Astrocyte (in vitro differentiated cells and primary cell): Measurements from ENCODE around the gene VAMP8. TPM values are rescaled to one million over a fixed set of nuclear protein-coding genes. Genes with fewer than 3 reads are reported as not detected.

Experiments used
- DNase-seq: peaks from one replicate; pipeline ENCODE4 v3.0.0-alpha.2; 2010; ENCODE audit warnings: low read depth
- FAIRE-seq: peaks from 2 replicates; lab custom pipeline; 2011; peaks lifted over from hg19 to GRCh38; lab: Jason Lieb, UNC
- H2AFZ ChIP-seq: 2 replicates; pipeline ENCODE4 v1.6.0; 2012; ENCODE audit warnings: low read depth, low read length, inconsistent platforms
- H3K27ac ChIP-seq: 2 replicates; pipeline ENCODE4 v1.5.1; 2011; ENCODE audit warnings: low read depth, low read length, inconsistent platforms
- H3K27me3 ChIP-seq: 2 replicates; pipeline ENCODE4 v1.6.0; 2011; ENCODE audit warnings: low read length, inconsistent platforms; ENCODE audit not compliant: insufficient read depth
- H3K36me3 ChIP-seq: 2 replicates; pipeline ENCODE4 v1.5.1; 2011; ENCODE audit warnings: low read length, inconsistent platforms; ENCODE audit not compliant: insufficient read depth
- H3K4me1 ChIP-seq: 2 replicates; pipeline ENCODE4 v1.5.1; 2011; ENCODE audit warnings: low read length, inconsistent platforms; ENCODE audit not compliant: insufficient read depth
- H3K4me2 ChIP-seq: 2 replicates; pipeline ENCODE4 v1.6.0; 2012; ENCODE audit warnings: low read length, inconsistent platforms
- H3K4me3 ChIP-seq: 2 replicates; pipeline ENCODE4 v1.5.1; 2011; ENCODE audit warnings: low read depth, mild to moderate bottlenecking, low read length, inconsistent platforms; ENCODE audit not compliant: insufficient read depth
- H3K79me2 ChIP-seq: 2 replicates; pipeline ENCODE4 v1.6.0; 2012; ENCODE audit warnings: mild to moderate bottlenecking, low read length, inconsistent platforms; ENCODE audit not compliant: insufficient read depth
- H3K9ac ChIP-seq: 2 replicates; pipeline ENCODE4 v1.6.0; 2012; ENCODE audit warnings: mild to moderate bottlenecking, low read length, inconsistent platforms
- H3K9me3 ChIP-seq: 2 replicates; pipeline ENCODE4 v1.5.1; 2012; ENCODE audit warnings: low read depth, mild to moderate bottlenecking, low read length, inconsistent platforms; ENCODE audit not compliant: insufficient read depth
- H4K20me1 ChIP-seq: 2 replicates; pipeline ENCODE4 v1.6.0; 2012; ENCODE audit warnings: low read length, inconsistent platforms; ENCODE audit not compliant: insufficient read depth
- H3K27ac Mint-ChIP-seq: one replicate; pipeline ENCODE4 v1.8.0; 2021; ENCODE audit warnings: mild to moderate bottlenecking, mixed read lengths; ENCODE audit not compliant: unreplicated experiment
- H3K27me3 Mint-ChIP-seq: one replicate; pipeline ENCODE4 v1.8.0; 2021; ENCODE audit warnings: low read depth, mixed read lengths; ENCODE audit not compliant: unreplicated experiment
- H3K36me3 Mint-ChIP-seq: one replicate; pipeline ENCODE4 v1.8.0; 2021; ENCODE audit warnings: low read depth, mixed read lengths; ENCODE audit not compliant: unreplicated experiment
- H3K4me1 Mint-ChIP-seq: one replicate; pipeline ENCODE4 v1.8.0; 2021; ENCODE audit warnings: low read depth, mixed read lengths; ENCODE audit not compliant: unreplicated experiment
- H3K4me3 Mint-ChIP-seq: one replicate; pipeline ENCODE4 v1.8.0; 2021; ENCODE audit warnings: mild to moderate bottlenecking, moderate library complexity, mixed read lengths; ENCODE audit not compliant: unreplicated experiment
- H3K9me3 Mint-ChIP-seq: one replicate; pipeline ENCODE4 v1.8.0; 2021; ENCODE audit warnings: mild to moderate bottlenecking, mixed read lengths; ENCODE audit not compliant: unreplicated experiment
- EZH2 ChIP-seq: IDR thresholded peaks from 2 replicates; pipeline ENCODE4 v1.6.1; 2012; ENCODE audit warnings: mild to moderate bottlenecking, low read length, inconsistent platforms; ENCODE audit not compliant: insufficient read depth
- total RNA-seq: library from RNA; stranded (reverse); gene quantifications from 2 replicates; pipeline ENCODE4 v1.2.1, GENCODE V29; 2021
- TF ChIP-seq, protein P1 (sequence below): IDR thresholded peaks from 2 replicates; pipeline ENCODE4 v1.5.1; 2011; ENCODE audit warnings: low read depth, mild to moderate bottlenecking, inconsistent platforms, low read length, moderate library complexity; ENCODE audit not compliant: insufficient read depth

Gene VAMP8
- total RNA-seq, 1 donor from 2014 or later: 35.3 TPM

DNA sequence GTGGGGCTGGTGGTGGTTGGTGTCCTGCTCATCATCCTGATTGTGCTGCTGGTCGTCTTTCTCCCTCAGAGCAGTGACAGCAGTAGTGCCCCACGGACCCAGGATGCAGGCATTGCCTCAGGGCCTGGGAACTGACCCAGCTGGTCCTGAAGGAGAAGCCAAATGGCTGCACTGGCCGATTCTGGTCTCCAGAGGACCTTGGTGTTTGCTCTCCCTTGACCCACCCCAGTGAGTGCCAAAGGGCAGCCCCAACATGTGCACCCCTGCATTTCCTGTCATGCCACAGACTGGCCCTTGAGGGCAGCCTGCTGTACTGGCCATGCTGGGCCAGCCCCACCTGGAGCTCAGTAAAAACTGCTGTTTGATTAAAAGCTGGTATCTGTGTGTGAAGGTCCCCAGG is 15.6 kb downstream of the VAMP8 start:
- H3K4me2 ChIP-seq: no peak overlapping the region
- H3K9ac ChIP-seq: no peak overlapping the region
- no peak overlapping the region for H3K27ac Mint-ChIP-seq
- peaks cover 18% of the 10 kb centered on the region for H4K20me1 ChIP-seq
- peaks cover 26% of the 10 kb centered on the region for H3K79me2 ChIP-seq
- no peaks in the 10 kb centered on the region for H3K9me3 ChIP-seq
- H3K27me3 Mint-ChIP-seq: no peaks in the 10 kb centered on the region
- H3K9me3 Mint-ChIP-seq: peaks cover 3% of the 10 kb centered on the region
- FAIRE-seq: no peak
- TF ChIP-seq, protein P1, sequence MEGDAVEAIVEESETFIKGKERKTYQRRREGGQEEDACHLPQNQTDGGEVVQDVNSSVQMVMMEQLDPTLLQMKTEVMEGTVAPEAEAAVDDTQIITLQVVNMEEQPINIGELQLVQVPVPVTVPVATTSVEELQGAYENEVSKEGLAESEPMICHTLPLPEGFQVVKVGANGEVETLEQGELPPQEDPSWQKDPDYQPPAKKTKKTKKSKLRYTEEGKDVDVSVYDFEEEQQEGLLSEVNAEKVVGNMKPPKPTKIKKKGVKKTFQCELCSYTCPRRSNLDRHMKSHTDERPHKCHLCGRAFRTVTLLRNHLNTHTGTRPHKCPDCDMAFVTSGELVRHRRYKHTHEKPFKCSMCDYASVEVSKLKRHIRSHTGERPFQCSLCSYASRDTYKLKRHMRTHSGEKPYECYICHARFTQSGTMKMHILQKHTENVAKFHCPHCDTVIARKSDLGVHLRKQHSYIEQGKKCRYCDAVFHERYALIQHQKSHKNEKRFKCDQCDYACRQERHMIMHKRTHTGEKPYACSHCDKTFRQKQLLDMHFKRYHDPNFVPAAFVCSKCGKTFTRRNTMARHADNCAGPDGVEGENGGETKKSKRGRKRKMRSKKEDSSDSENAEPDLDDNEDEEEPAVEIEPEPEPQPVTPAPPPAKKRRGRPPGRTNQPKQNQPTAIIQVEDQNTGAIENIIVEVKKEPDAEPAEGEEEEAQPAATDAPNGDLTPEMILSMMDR: no peak
- TF ChIP-seq EZH2: no peak
- H3K4me1 ChIP-seq: peaks cover 37% of the 10 kb centered on the region
- peaks cover 5% of the 10 kb centered on the region for H3K36me3 Mint-ChIP-seq
- no peak overlapping the region for H2AFZ ChIP-seq
- H3K4me3 ChIP-seq: no peak overlapping the region
- no peaks in the 10 kb centered on the region for H3K27me3 ChIP-seq
- peaks cover 8% of the 10 kb centered on the region for H3K36me3 ChIP-seq
- H3K4me3 Mint-ChIP-seq: no peak overlapping the region
- peaks cover 43% of the 10 kb centered on the region for H3K4me1 Mint-ChIP-seq
- H3K27ac ChIP-seq: no peak overlapping the region
- DNase-seq: no peak

DNA sequence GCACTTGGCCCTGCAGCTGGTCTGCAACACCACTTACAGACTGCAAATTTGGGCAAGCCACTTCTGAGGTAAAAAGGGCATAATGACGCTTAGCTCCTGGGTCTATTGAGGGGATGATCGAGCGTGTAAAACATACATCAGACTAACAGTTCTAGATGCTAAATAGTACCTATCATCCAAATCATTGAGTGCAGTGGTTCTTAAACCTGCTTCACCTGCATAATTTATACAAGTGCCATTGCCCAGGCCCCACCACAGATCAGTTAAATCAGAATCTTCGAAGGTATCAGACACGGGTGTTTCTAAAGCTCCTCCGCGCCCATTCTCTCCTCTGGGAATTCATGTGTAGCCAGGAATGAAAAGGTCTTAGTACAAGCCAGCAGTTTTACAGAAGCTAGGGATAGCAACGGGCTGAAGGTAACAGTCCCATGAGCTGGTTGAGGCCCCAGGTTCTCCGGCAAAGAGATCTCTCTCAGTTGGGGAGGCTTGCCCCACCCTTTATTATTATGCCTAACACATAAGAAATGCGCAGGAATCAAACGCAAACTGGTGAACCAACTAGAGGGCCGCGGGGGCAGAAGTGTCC is 17.4 kb downstream of the VAMP8 start:
- Histone ChIP-seq H3K4me2 (peak overlapping the region; percentile 88), H4K20me1 (peaks cover 24% of the 10 kb centered on the region), H3K27me3 (no peaks in the 10 kb centered on the region), H3K9ac (peak overlapping the region; percentile 95), H3K9me3 (no peaks in the 10 kb centered on the region), H2AFZ (peak overlapping the region; percentile 78), H3K4me3 (peak overlapping the region; percentile 93), H3K79me2 (peaks cover 30% of the 10 kb centered on the region), H3K36me3 (peaks cover 8% of the 10 kb centered on the region), H3K27ac (peak overlapping the region; percentile 94), H3K4me1 (peaks cover 36% of the 10 kb centered on the region)
- TF ChIP-seq, protein P1: no peak
- TF ChIP-seq EZH2: no peak
- DNase-seq (no peak), FAIRE-seq (no peak)
- peaks cover 3% of the 10 kb centered on the region for H3K9me3 Mint-ChIP-seq
- no peaks in the 10 kb centered on the region for H3K27me3 Mint-ChIP-seq
- H3K4me3 Mint-ChIP-seq: peak overlapping the region; percentile 100
- peaks cover 34% of the 10 kb centered on the region for H3K4me1 Mint-ChIP-seq
- peaks cover 8% of the 10 kb centered on the region for H3K36me3 Mint-ChIP-seq
- peak overlapping the region; percentile 94 for H3K27ac Mint-ChIP-seq

DNA sequence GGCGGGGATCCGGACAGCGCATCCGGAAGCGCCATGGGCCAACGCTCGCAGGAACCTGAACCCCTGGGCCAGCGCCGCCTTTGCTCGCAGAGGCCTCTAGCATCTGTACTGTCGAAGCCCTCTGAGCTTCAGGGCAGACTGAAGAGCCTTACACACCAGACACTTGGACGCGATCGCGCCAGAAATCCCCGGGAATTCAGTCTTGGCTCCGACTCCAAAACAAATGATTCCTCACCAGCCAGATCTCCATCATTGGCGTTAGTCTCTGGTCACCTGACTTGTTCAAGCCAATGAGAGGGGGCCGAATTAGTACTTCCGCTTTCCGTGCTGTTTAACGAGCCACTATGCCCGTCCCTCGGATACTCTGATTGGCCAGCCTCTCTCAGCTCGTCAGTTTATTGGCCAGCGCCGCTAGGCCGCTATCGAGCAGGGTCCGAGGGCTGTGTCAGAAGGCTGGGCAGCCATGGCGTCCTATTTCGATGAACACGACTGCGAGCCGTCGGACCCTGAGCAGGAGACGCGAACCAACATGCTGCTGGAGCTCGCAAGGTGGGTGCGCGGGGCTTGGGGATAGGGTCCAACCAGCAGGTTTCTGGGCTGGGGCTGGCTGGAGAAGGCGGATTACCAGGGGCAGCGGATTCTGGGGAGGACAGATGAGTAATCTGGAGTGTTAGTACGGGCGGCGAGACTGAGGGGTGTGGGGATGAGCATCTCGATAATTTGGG is 18.1 kb downstream of the VAMP8 start, which contains the start of gene RNF181:
TSS of gene RNF181 (plus strand) at position 445 of the 725 bp plus-strand sequence. CDS start at position 464, 19 bp downstream.
- peak within 1 kb of the TSS; percentile 78 for H2AFZ ChIP-seq
- peak within 1 kb of the TSS; percentile 88 for H3K4me2 ChIP-seq
- Mint-ChIP-seq H3K27ac (peak within 1 kb of the TSS; percentile 94), H3K9me3 (peaks cover 3% of the 10 kb centered on the region), H3K27me3 (no peaks in the 10 kb centered on the region), H3K4me1 (peaks cover 27% of the 10 kb centered on the region), H3K4me3 (peak within 1 kb of the TSS; percentile 100), H3K36me3 (peaks cover 10% of the 10 kb centered on the region)
- peaks cover 29% of the 10 kb centered on the region for H3K4me1 ChIP-seq
- peaks cover 30% of the 10 kb centered on the region for H3K79me2 ChIP-seq
- H4K20me1 ChIP-seq: peaks cover 24% of the 10 kb centered on the region
- DNase-seq (peak; percentile 99), FAIRE-seq (peak; percentile 86)
- no peaks in the 10 kb centered on the region for H3K27me3 ChIP-seq
- H3K36me3 ChIP-seq: peaks cover 8% of the 10 kb centered on the region
- peak within 1 kb of the TSS; percentile 94 for H3K27ac ChIP-seq
- no peaks in the 10 kb centered on the region for H3K9me3 ChIP-seq
- TF ChIP-seq, protein P1: no peak
- TF ChIP-seq EZH2: no peak
- peak within 1 kb of the TSS; percentile 95 for H3K9ac ChIP-seq
- peak within 1 kb of the TSS; percentile 93 for H3K4me3 ChIP-seq
